Measurements from ENCODE around the gene SNAPIN.

DNA sequence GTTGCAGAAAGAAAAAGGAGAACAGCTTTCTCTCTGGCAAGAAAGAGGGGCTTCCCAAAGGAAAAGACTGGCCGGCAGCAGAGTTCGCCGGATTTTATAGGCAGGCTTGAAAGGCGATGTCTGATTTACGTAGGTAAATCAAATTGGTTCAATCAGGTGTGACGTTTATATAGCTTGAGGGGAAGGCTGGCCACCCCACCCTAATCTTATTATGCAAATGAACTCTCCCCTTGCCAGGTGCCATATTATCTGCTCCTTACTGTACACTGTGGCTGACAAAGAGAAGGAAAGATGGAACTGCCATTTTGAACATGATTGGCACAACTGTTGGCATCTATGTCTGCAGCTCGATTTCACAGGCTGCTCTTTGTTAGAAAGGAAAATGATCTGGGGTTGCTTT lies 52.5 kb downstream of the SNAPIN start:
- TF ChIP-seq POLR2A (IDR thresholded peaks at IDR 0.05) = no peak
- TF ChIP-seq CTCF (IDR thresholded peaks at IDR 0.05) = no peak

Measured in right lobe of liver (tissue), 4 donors.